SKM-1 treated with dmso at 0.1 percent for 144 hours (cell line): ENCODE measurements around the gene ZNF385A.
"Not testable (repeated sequence)": the region's sequence is repeated elsewhere in the genome, so short reads cannot be mapped to it uniquely, and the experiment has no call there.

Experiments
- DNase-seq: peaks from one replicate; lab custom pipeline; 2025; ENCODE audit not compliant: unreplicated experiment; lab: John Stamatoyannopoulos, UW

The ZNF385A gene

GRCh38 chr12:54357506-54358190 is 26.9 kb downstream of the ZNF385A start:
- DNase-seq, result no peak

- DNase-seq, result no peak
Measured at GRCh38 chr12:54356951-54357356, 27.6 kb downstream of the ZNF385A start.

GRCh38 chr12:54356228-54356627 is 28.3 kb downstream of the ZNF385A start:
- DNase-seq, result no peak

GRCh38 chr12:54355104-54355815 is 29.3 kb downstream of the ZNF385A start:
- DNase-seq, result no peak

- not testable (repeated sequence) for DNase-seq
Measured at GRCh38 chr12:54354271-54354670, 30.3 kb downstream of the ZNF385A start.

GRCh38 chr12:54352891-54353874 is 31.4 kb downstream of the ZNF385A start:
- no peak for DNase-seq

- DNase-seq, result no peak
Measured at GRCh38 chr12:54352022-54352531, 32.5 kb downstream of the ZNF385A start.

- DNase-seq, result no peak
Measured at GRCh38 chr12:54351341-54351740, 33.2 kb downstream of the ZNF385A start.

- no peak for DNase-seq
Measured at GRCh38 chr12:54350743-54351142, 33.8 kb downstream of the ZNF385A start.

GRCh38 chr12:54349679-54350078 is 34.9 kb downstream of the ZNF385A start:
- DNase-seq, result no peak

GRCh38 chr12:54349036-54349435 is 35.5 kb downstream of the ZNF385A start:
- no peak for DNase-seq

GRCh38 chr12:54341378-54342300 is 42.9 kb downstream of the ZNF385A start:
- DNase-seq, result no peak

GRCh38 chr12:54340846-54341245 is 43.7 kb downstream of the ZNF385A start:
- DNase-seq, result no peak

GRCh38 chr12:54338698-54339296 is 45.7 kb downstream of the ZNF385A start:
- DNase-seq, result no peak

GRCh38 chr12:54337854-54338650 is 46.5 kb downstream of the ZNF385A start:
- DNase-seq, result no peak

GRCh38 chr12:54337280-54337842 is 47.2 kb downstream of the ZNF385A start:
- no peak for DNase-seq

- no peak for DNase-seq
Measured at GRCh38 chr12:54333420-54334034, 51.0 kb downstream of the ZNF385A start.

- no peak for DNase-seq
Measured at GRCh38 chr12:54331461-54331860, 53.1 kb downstream of the ZNF385A start.
